Mucosa of rectum (tissue), 2 donors: ENCODE data around the gene PPP1R13L.
"Not testable (repeated sequence)": the region's sequence is repeated elsewhere in the genome, so short reads cannot be mapped to it uniquely, and the experiment has no call there.

Experiments
- H3K27ac ChIP-seq, 2 donors: one replicate each; pipeline ENCODE4 v1.7.0; 2013; ENCODE audit warnings: inconsistent platforms in 2 of 2, low read depth in 2 of 2, low read length in 2 of 2
- H3K27me3 ChIP-seq, 2 donors: one replicate each; pipeline ENCODE4 v1.7.0; 2013; ENCODE audit warnings: low read length in 2 of 2; ENCODE audit not compliant: control insufficient read depth in 2 of 2, insufficient read depth in 2 of 2
- H3K36me3 ChIP-seq, 2 donors: one replicate each; pipeline ENCODE4 v1.7.0; 2013; ENCODE audit warnings: low read length in 2 of 2; ENCODE audit not compliant: control insufficient read depth in 2 of 2, insufficient read depth in 2 of 2
- H3K4me1 ChIP-seq, 2 donors: one replicate each; pipeline ENCODE4 v1.7.0; 2013; ENCODE audit warnings: low read length in 2 of 2, mild to moderate bottlenecking in 1 of 2; ENCODE audit not compliant: control insufficient read depth in 2 of 2, insufficient read depth in 2 of 2
- H3K4me3 ChIP-seq, 2 donors: one replicate each; pipeline ENCODE4 v1.7.0; 2013; ENCODE audit warnings: low read length in 2 of 2
- H3K9ac ChIP-seq, 2 donors: one replicate each; pipeline ENCODE4 v1.7.0; 2013; ENCODE audit warnings: low read length in 2 of 2, low read depth in 1 of 2, mild to moderate bottlenecking in 1 of 2
- H3K9me3 ChIP-seq, 2 donors: one replicate each; pipeline ENCODE4 v1.7.0; 2013; ENCODE audit warnings: low read length in 2 of 2; ENCODE audit not compliant: control insufficient read depth in 2 of 2
- donor health status: healthy.
- donor health status: Normal muscosa, but diverticular disease.

Gene PPP1R13L

GRCh38 chr19:45420356-45420755 lies 15.5 kb upstream of the PPP1R13L start:
- Histone ChIP-seq H3K9ac (no peak overlapping the region), H3K4me1 (peaks cover 22 to 23% of the 10 kb centered on the region in 2 donors), H3K27ac (no peak overlapping the region), H3K27me3 (no peaks in the 10 kb centered on the region), H3K4me3 (no peak overlapping the region), H3K9me3 (no peaks in the 10 kb centered on the region), H3K36me3 (peaks cover 4 to 18% of the 10 kb centered on the region in 2 donors)

GRCh38 chr19:45419895-45420294 lies 15.0 kb upstream of the PPP1R13L start:
- H3K4me3 ChIP-seq: no peak overlapping the region

GRCh38 chr19:45419396-45419795 lies 14.5 kb upstream of the PPP1R13L start:
- H3K27ac ChIP-seq: peak overlapping the region in 1 of 2 donors; percentile 52
- H3K36me3 ChIP-seq: peaks cover 7 to 22% of the 10 kb centered on the region in 2 donors
- H3K4me1 ChIP-seq: peaks cover 18 to 19% of the 10 kb centered on the region in 2 donors
- H3K4me3 ChIP-seq: no peak overlapping the region
- H3K9ac ChIP-seq: no peak overlapping the region
- no peaks in the 10 kb centered on the region for H3K9me3 ChIP-seq
- no peaks in the 10 kb centered on the region for H3K27me3 ChIP-seq

More at GRCh38 chr19:45419895-45420294, 15.0 kb upstream of the PPP1R13L start:
- H3K9ac ChIP-seq: no peak overlapping the region
- peaks cover 22 to 23% of the 10 kb centered on the region in 2 donors for H3K4me1 ChIP-seq
- H3K36me3 ChIP-seq: peaks cover 4 to 18% of the 10 kb centered on the region in 2 donors
- H3K27ac ChIP-seq: peak overlapping the region in 1 of 2 donors; percentile 52
- no peaks in the 10 kb centered on the region for H3K9me3 ChIP-seq
- H3K27me3 ChIP-seq: no peaks in the 10 kb centered on the region

- Histone ChIP-seq H3K9me3 (no peaks in the 10 kb centered on the region), H3K27me3 (no peaks in the 10 kb centered on the region), H3K4me1 (peaks cover 13% of the 10 kb centered on the region in 2 donors), H3K36me3 (peaks cover 9 to 28% of the 10 kb centered on the region in 2 donors), H3K27ac (peak overlapping the region in 1 of 2 donors; percentile 52), H3K4me3 (no peak overlapping the region), H3K9ac (no peak overlapping the region)
Measured at GRCh38 chr19:45418802-45419201, 13.9 kb upstream of the PPP1R13L start.

- Histone ChIP-seq H3K36me3 (peaks cover 11 to 36% of the 10 kb centered on the region in 2 donors), H3K27ac (no peak overlapping the region)
Measured at GRCh38 chr19:45417151-45417550, 12.3 kb upstream of the PPP1R13L start.

GRCh38 chr19:45414468-45414867 lies 9.6 kb upstream of the PPP1R13L start:
- Histone ChIP-seq H3K4me1 (peaks cover 0 to 5% of the 10 kb centered on the region in 2 donors), H3K27me3 (no peaks in the 10 kb centered on the region), H3K9ac (no peak overlapping the region), H3K36me3 (peaks cover 11 to 30% of the 10 kb centered on the region in 2 donors), H3K9me3 (no peaks in the 10 kb centered on the region), H3K4me3 (no peak overlapping the region), H3K27ac (no peak overlapping the region)

More at GRCh38 chr19:45417151-45417550, 12.3 kb upstream of the PPP1R13L start:
- H3K9ac ChIP-seq: no peak overlapping the region
- H3K4me1 ChIP-seq: peaks cover 4 to 5% of the 10 kb centered on the region in 2 donors
- H3K4me3 ChIP-seq: no peak overlapping the region
- H3K27me3 ChIP-seq: no peaks in the 10 kb centered on the region
- H3K9me3 ChIP-seq: no peaks in the 10 kb centered on the region

GRCh38 chr19:45413497-45413896 lies 8.6 kb upstream of the PPP1R13L start:
- Histone ChIP-seq H3K4me3 (no peak overlapping the region), H3K4me1 (no peaks in the 10 kb centered on the region), H3K27me3 (no peaks in the 10 kb centered on the region), H3K9ac (no peak overlapping the region), H3K27ac (no peak overlapping the region), H3K9me3 (no peaks in the 10 kb centered on the region), H3K36me3 (peaks cover 11 to 24% of the 10 kb centered on the region in 2 donors)

GRCh38 chr19:45410330-45410729 lies 5.5 kb upstream of the PPP1R13L start:
- Histone ChIP-seq H3K4me1 (peaks cover 11 to 17% of the 10 kb centered on the region in 2 donors), H3K36me3 (peaks cover 7 to 20% of the 10 kb centered on the region in 2 donors)
- H3K4me3 ChIP-seq, H3K27me3 ChIP-seq, H3K9ac ChIP-seq, H3K9me3 ChIP-seq, H3K27ac ChIP-seq: not testable (repeated sequence)

GRCh38 chr19:45409557-45409920 lies 4.7 kb upstream of the PPP1R13L start:
- Histone ChIP-seq H3K36me3 (peaks cover 5 to 17% of the 10 kb centered on the region in 2 donors), H3K27me3 (no peaks in the 10 kb centered on the region), H3K9me3 (no peaks in the 10 kb centered on the region), H3K4me1 (peaks cover 17 to 24% of the 10 kb centered on the region in 2 donors), H3K9ac (no peak overlapping the region), H3K27ac (no peak overlapping the region), H3K4me3 (no peak overlapping the region)

GRCh38 chr19:45408830-45409556 lies 4.1 kb upstream of the PPP1R13L start:
- peaks cover 4 to 12% of the 10 kb centered on the region in 2 donors for H3K36me3 ChIP-seq
- H3K9ac ChIP-seq: no peak overlapping the region
- no peak overlapping the region for H3K4me3 ChIP-seq
- H3K27ac ChIP-seq: no peak overlapping the region
- H3K9me3 ChIP-seq: no peaks in the 10 kb centered on the region
- H3K4me1 ChIP-seq: peaks cover 22 to 29% of the 10 kb centered on the region in 2 donors
- H3K27me3 ChIP-seq: no peaks in the 10 kb centered on the region
